IMR-90 (cell line): ENCODE results near the gene KLF17. TPM values are rescaled to one million over a fixed set of nuclear protein-coding genes. Genes with fewer than 3 reads are reported as not detected.

Experiments
- ATAC-seq: fragments of 200-7000 bp; cut with Tn5 transposase; 2 replicates; pipeline ENCODE4 v1.9.1; 2020; ENCODE audit warnings: low read depth, mild to moderate bottlenecking, moderate library complexity
- BruUV-seq: library from RNA; stranded (reverse); fragments of 400-500 nt; replicated peaks from 2 replicates; lab custom pipeline; 2021; lab: Mats Ljungman, UMichigan
- CTCF ChIA-PET: fragments of 300-600 bp; formaldehyde crosslinking; extraction: SDS; loops from one replicate; lab custom pipeline; 2021; ENCODE audit warnings: antibody characterized with exemption; lab: Yijun Ruan, JAX
- POLR2A ChIA-PET: fragments of 300-600 bp; sonication (Branson Sonifier 250); formaldehyde crosslinking; loops from one replicate; lab custom pipeline; 2022; ENCODE audit warnings: antibody characterized with exemption; ENCODE audit not compliant: unreplicated experiment; lab: Charles Lee
- DNase-seq: peaks from one replicate; pipeline ENCODE4 v3.0.0; 2013
- H2AFZ ChIP-seq: replicated peaks from 2 replicates; pipeline ENCODE3; 2013; ENCODE audit warnings: low read length, mild to moderate bottlenecking; ENCODE audit not compliant: poor library complexity
- H2AK5ac ChIP-seq: 2 replicates; pipeline ENCODE4 v1.6.1; 2013; ENCODE audit warnings: low read depth, low read length, inconsistent platforms
- H2AK9ac ChIP-seq: replicated peaks from 2 replicates; pipeline ENCODE3; 2013; ENCODE audit warnings: mild to moderate bottlenecking, low read depth, low read length, moderate library complexity; ENCODE audit not compliant: poor library complexity
- H2BK120ac ChIP-seq: 2 replicates; pipeline ENCODE4 v1.6.1; 2013; ENCODE audit warnings: low read depth, low read length, inconsistent platforms
- H2BK15ac ChIP-seq: 3 replicates; pipeline ENCODE4 v1.6.1; 2013; ENCODE audit warnings: low read depth, low read length, inconsistent platforms
- H2BK20ac ChIP-seq: 2 replicates; pipeline ENCODE4 v1.6.1; 2013; ENCODE audit warnings: low read depth, mild to moderate bottlenecking, inconsistent platforms, low read length, moderate library complexity
- H2BK5ac ChIP-seq: 2 replicates; pipeline ENCODE4 v1.6.1; 2013; ENCODE audit warnings: mild to moderate bottlenecking, low read depth, low read length, inconsistent platforms; ENCODE audit not compliant: poor library complexity, severe bottlenecking
- H3K14ac ChIP-seq: replicated peaks from 2 replicates; pipeline ENCODE4 v1.6.1; 2013; ENCODE audit warnings: low read depth, low read length, inconsistent platforms
- H3K18ac ChIP-seq: 2 replicates; pipeline ENCODE4 v1.6.1; 2013; ENCODE audit warnings: low read depth, low read length, control low read depth
- H3K23ac ChIP-seq: 2 replicates; pipeline ENCODE4 v1.6.1; 2013; ENCODE audit warnings: low read depth, low read length, inconsistent platforms
- H3K27ac ChIP-seq: 2 replicates; pipeline ENCODE4 v1.5.1; 2013; ENCODE audit warnings: mild to moderate bottlenecking, control low read depth, low read length; ENCODE audit not compliant: insufficient read depth
- H3K27me3 ChIP-seq: 2 replicates; pipeline ENCODE4 v1.6.1; 2013; ENCODE audit warnings: low read length; ENCODE audit not compliant: control insufficient read depth, insufficient read depth
- H3K36me3 ChIP-seq: 2 replicates; pipeline ENCODE4 v1.6.1; 2013; ENCODE audit warnings: low read length, mixed read lengths; ENCODE audit not compliant: control insufficient read depth, insufficient read depth
- H3K4ac ChIP-seq: 2 replicates; pipeline ENCODE4 v1.6.1; 2013; ENCODE audit warnings: low read depth, low read length, inconsistent platforms
- H3K4me1 ChIP-seq: 2 replicates; pipeline ENCODE4 v1.6.1; 2013; ENCODE audit warnings: low read length, mixed read lengths; ENCODE audit not compliant: control insufficient read depth, insufficient read depth
- H3K4me2 ChIP-seq: 2 replicates; pipeline ENCODE4 v1.6.1; 2013; ENCODE audit warnings: low read depth, mild to moderate bottlenecking, control low read depth, low read length, moderate library complexity
- H3K4me3 ChIP-seq: 2 replicates; pipeline ENCODE4 v1.5.1; 2013; ENCODE audit warnings: low read depth, mild to moderate bottlenecking, control low read depth, low read length, moderate library complexity; ENCODE audit not compliant: insufficient read depth
- H3K56ac ChIP-seq: 2 replicates; pipeline ENCODE4 v1.6.1; 2013; ENCODE audit warnings: low read length, inconsistent platforms; ENCODE audit not compliant: insufficient read depth; ENCODE audit errors: extremely low read depth
- H3K79me1 ChIP-seq, 2 experiments: 2 replicates each; pipeline ENCODE4 v1.6.1; 2013; ENCODE audit warnings: low read length in 2 of 2, inconsistent platforms in 1 of 2, low read depth in 1 of 2
- H3K9ac ChIP-seq: 2 replicates; pipeline ENCODE4 v1.6.1; 2013; ENCODE audit warnings: low read depth, low read length, control low read depth
- H3K9me1 ChIP-seq: 2 replicates; pipeline ENCODE4 v1.6.1; 2013; ENCODE audit warnings: low read length, inconsistent platforms; ENCODE audit not compliant: insufficient read depth
- H3K9me3 ChIP-seq: 2 replicates; pipeline ENCODE4 v1.6.1; 2013; ENCODE audit warnings: low read length; ENCODE audit not compliant: control insufficient read depth, insufficient read depth
- H4K20me1 ChIP-seq: 2 replicates; pipeline ENCODE4 v1.6.1; 2013; ENCODE audit warnings: low read length, inconsistent platforms; ENCODE audit not compliant: insufficient read depth
- H4K5ac ChIP-seq: 2 replicates; pipeline ENCODE4 v1.6.1; 2013; ENCODE audit warnings: mild to moderate bottlenecking, low read depth, low read length, control low read depth
- H4K8ac ChIP-seq, 2 experiments: 2 replicates each; pipeline ENCODE4 v1.6.1; 2013; ENCODE audit warnings: low read depth in 2 of 2, low read length in 2 of 2, control low read depth in 1 of 2, inconsistent platforms in 1 of 2
- H4K91ac ChIP-seq: 2 replicates; pipeline ENCODE4 v1.6.1; 2013; ENCODE audit warnings: low read depth, low read length, inconsistent platforms; ENCODE audit not compliant: insufficient read depth
- BHLHE40 ChIP-seq: fragments of 150-350 bp; IDR thresholded peaks from 2 replicates; pipeline ENCODE4 v1.6.1; 2016; ENCODE audit warnings: mild to moderate bottlenecking, low read depth, low read length
- CEBPB ChIP-seq: IDR thresholded peaks from 2 replicates; pipeline ENCODE4 v1.6.1; 2012; ENCODE audit warnings: low read depth, low read length, improper control_type of control experiment
- CHD1 ChIP-seq: IDR thresholded peaks from 2 replicates; pipeline ENCODE4 v1.6.1; 2012; ENCODE audit warnings: low read depth, low read length, improper control_type of control experiment
- FOS ChIP-seq: fragments of 150-350 bp; IDR thresholded peaks from 2 replicates; pipeline ENCODE4 v1.6.1; 2016; ENCODE audit warnings: low read depth, low read length
- MAFK ChIP-seq: IDR thresholded peaks from 2 replicates; pipeline ENCODE4 v1.6.1; 2012; ENCODE audit warnings: low read depth, low read length, improper control_type of control experiment
- MAZ ChIP-seq: IDR thresholded peaks from 2 replicates; pipeline ENCODE4 v1.6.1; 2012; ENCODE audit warnings: low read depth, mild to moderate bottlenecking, low read length, improper control_type of control experiment, moderate library complexity, borderline replicate concordance
- MXI1 ChIP-seq: IDR thresholded peaks from 2 replicates; pipeline ENCODE4 v1.6.1; 2012; ENCODE audit warnings: low read depth, mild to moderate bottlenecking, low read length, moderate library complexity, borderline replicate concordance
- RFX5 ChIP-seq: IDR thresholded peaks from 2 replicates; pipeline ENCODE4 v1.8.0; 2012; ENCODE audit warnings: low read depth, mild to moderate bottlenecking, low read length, moderate library complexity
- SMC3 ChIP-seq: fragments of 150-350 bp; IDR thresholded peaks from 2 replicates; pipeline ENCODE4 v1.6.1; 2016; ENCODE audit warnings: low read depth, mild to moderate bottlenecking, antibody characterized with exemption, low read length, moderate library complexity
- WGBS, 2 experiments: methylation state at CpG; one replicate each; pipeline versions ENCODE4 v1.1.5 to v1.1.7; 2013; ENCODE audit warnings: missing lambda C conversion rate in 2 of 2; ENCODE audit not compliant: insufficient read length in 1 of 2; ENCODE audit errors: extremely low coverage in 2 of 2; 5-methylcytosine and 5-hydroxymethylcytosine counted together
- dilution Hi-C: fragments of 300-500 bp; cut with HindIII; formaldehyde crosslinking; loops from one replicate; pipeline ENCODE4 v1.14.3; 2018; ENCODE audit warnings: low sequenced_read_pairs; ENCODE audit not compliant: unreplicated experiment
- in situ Hi-C: fragments of 300-500 bp; cut with MboI; formaldehyde crosslinking; loops from 3 replicates; pipeline ENCODE4 v1.14.3; 2019; ENCODE audit warnings: low sequenced_read_pairs, inconsistent platforms, mixed read lengths
- intact Hi-C: fragments of 100-400 bp; cut with micrococcal nuclease; formaldehyde crosslinking; loops from 2 replicates; pipeline ENCODE4 v1.10.0; 2022
- polyA plus RNA-seq, 3 experiments: library from polyadenylated mRNA; depleted of rRNA; stranded (reverse); fragments of >200 nt; gene quantifications; 2 replicates each; pipeline ENCODE4 v1.2.3, GENCODE V29; 2012; ENCODE audit warnings: low replicate concordance in 1 of 3
- total RNA-seq: library from RNA; depleted of rRNA; stranded (reverse); fragments of >200 nt; gene quantifications from 2 replicates; pipeline ENCODE4 v1.2.3, GENCODE V29; 2012
- TF ChIP-seq, protein P1 (sequence below): conservative IDR thresholded peaks from 2 replicates; pipeline ENCODE4 v1.5.1; 2012; ENCODE audit warnings: mild to moderate bottlenecking, low read depth, low read length, improper control_type of control experiment
- TF ChIP-seq, protein P2 (sequence below): fragments of 150-350 bp; IDR thresholded peaks from 2 replicates; pipeline ENCODE4 v1.6.1; 2017; ENCODE audit warnings: mild to moderate bottlenecking, antibody characterized with exemption, low read length, low read depth
- TF ChIP-seq, protein P3 (sequence below): fragments of 150-350 bp; IDR thresholded peaks from 2 replicates; pipeline ENCODE4 v1.6.1; 2016; ENCODE audit warnings: low read depth, mild to moderate bottlenecking, low read length, moderate library complexity, borderline replicate concordance

Gene KLF17
- total and polyA plus RNA-seq, 2 of the 4 experiments (the other 2 are of a cell fraction): 0.17 to 0.36 TPM

DNA sequence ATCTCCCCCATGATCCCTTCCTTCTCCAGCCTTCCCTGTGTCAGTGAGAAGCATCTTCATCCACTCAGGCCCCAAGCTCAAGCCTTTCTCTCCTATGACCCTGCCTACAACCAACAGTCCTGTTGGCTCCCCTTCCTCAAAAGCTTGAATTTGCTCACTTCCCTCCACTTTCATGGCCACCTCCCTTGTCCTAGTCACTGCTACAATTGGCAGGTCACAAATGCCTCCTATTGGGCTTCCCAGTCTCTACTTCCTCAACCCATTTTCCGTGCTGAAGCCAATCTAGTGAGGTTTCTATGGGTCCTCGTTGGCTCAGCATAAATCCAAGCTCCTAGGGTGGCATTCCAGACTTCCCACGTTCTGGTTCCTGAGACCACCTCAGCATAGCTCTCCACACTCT is 47.2 kb upstream of the KLF17 start:
- no peaks in the 10 kb centered on the region for H3K27me3 ChIP-seq
- no peaks in the 10 kb centered on the region for H3K9me3 ChIP-seq
- peak overlapping the region; percentile 70 for H2AK5ac ChIP-seq
- H2BK5ac ChIP-seq: peak overlapping the region; percentile 24
- peaks cover 13% of the 10 kb centered on the region for H3K4me1 ChIP-seq
- peak overlapping the region; percentile 73 for H2BK120ac ChIP-seq
- H3K4me3 ChIP-seq: no peak overlapping the region
- no peak for ATAC-seq
- dilution Hi-C loops (no loop called here), in situ Hi-C loops (no loop called here), intact Hi-C loops (no loop called here)
- peak overlapping the region; percentile 45 for H2AK9ac ChIP-seq
- TF ChIP-seq, protein P1, sequence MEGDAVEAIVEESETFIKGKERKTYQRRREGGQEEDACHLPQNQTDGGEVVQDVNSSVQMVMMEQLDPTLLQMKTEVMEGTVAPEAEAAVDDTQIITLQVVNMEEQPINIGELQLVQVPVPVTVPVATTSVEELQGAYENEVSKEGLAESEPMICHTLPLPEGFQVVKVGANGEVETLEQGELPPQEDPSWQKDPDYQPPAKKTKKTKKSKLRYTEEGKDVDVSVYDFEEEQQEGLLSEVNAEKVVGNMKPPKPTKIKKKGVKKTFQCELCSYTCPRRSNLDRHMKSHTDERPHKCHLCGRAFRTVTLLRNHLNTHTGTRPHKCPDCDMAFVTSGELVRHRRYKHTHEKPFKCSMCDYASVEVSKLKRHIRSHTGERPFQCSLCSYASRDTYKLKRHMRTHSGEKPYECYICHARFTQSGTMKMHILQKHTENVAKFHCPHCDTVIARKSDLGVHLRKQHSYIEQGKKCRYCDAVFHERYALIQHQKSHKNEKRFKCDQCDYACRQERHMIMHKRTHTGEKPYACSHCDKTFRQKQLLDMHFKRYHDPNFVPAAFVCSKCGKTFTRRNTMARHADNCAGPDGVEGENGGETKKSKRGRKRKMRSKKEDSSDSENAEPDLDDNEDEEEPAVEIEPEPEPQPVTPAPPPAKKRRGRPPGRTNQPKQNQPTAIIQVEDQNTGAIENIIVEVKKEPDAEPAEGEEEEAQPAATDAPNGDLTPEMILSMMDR: no peak
- no peak for TF ChIP-seq MAZ
- no peak for TF ChIP-seq FOS
- TF ChIP-seq, protein P2, sequence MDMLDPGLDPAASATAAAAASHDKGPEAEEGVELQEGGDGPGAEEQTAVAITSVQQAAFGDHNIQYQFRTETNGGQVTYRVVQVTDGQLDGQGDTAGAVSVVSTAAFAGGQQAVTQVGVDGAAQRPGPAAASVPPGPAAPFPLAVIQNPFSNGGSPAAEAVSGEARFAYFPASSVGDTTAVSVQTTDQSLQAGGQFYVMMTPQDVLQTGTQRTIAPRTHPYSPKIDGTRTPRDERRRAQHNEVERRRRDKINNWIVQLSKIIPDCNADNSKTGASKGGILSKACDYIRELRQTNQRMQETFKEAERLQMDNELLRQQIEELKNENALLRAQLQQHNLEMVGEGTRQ: no peak
- TF ChIP-seq MXI1: no peak
- no peak for TF ChIP-seq CEBPB
- no peak for TF ChIP-seq CHD1
- TF ChIP-seq RFX5: no peak
- no peak for TF ChIP-seq MAFK
- TF ChIP-seq, protein P3, sequence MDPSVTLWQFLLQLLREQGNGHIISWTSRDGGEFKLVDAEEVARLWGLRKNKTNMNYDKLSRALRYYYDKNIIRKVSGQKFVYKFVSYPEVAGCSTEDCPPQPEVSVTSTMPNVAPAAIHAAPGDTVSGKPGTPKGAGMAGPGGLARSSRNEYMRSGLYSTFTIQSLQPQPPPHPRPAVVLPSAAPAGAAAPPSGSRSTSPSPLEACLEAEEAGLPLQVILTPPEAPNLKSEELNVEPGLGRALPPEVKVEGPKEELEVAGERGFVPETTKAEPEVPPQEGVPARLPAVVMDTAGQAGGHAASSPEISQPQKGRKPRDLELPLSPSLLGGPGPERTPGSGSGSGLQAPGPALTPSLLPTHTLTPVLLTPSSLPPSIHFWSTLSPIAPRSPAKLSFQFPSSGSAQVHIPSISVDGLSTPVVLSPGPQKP: no peak
- TF ChIP-seq BHLHE40: no peak
- TF ChIP-seq SMC3: no peak
- peak overlapping the region; percentile 44; the same call in 2 of the 3 replicates for H2BK15ac ChIP-seq
- H4K8ac ChIP-seq: no peak overlapping the region
- no peak for DNase-seq
- H3K27ac ChIP-seq: no peak overlapping the region
- no peaks in the 10 kb centered on the region for H4K20me1 ChIP-seq
- ChIA-PET POLR2A (no interaction called here), CTCF (interaction anchor here (0.5 to 0.6 kb wide), 2 partner anchors 9 to 29 kb away, joined by 3 to 4 read pairs; no protein-coding TSS in a partner anchor)
- no peak overlapping the region for H3K4me2 ChIP-seq
- H4K5ac ChIP-seq: no peak overlapping the region
- H3K14ac ChIP-seq: peak overlapping the region; percentile 67; the same call in 1 of the 2 replicates
- no TSS peak for BruUV-seq
- peak overlapping the region; percentile 60 for H3K4ac ChIP-seq
- H3K79me1 ChIP-seq: no peaks in the 10 kb centered on the region
- peaks cover 7% of the 10 kb centered on the region; the same call in 1 of the 2 replicates for H3K9me1 ChIP-seq
- H4K91ac ChIP-seq: no peak overlapping the region
- H2AFZ ChIP-seq: no peak overlapping the region
- peak overlapping the region; percentile 22 for H2BK20ac ChIP-seq
- H3K36me3 ChIP-seq: no peaks in the 10 kb centered on the region
- no peak overlapping the region for H3K23ac ChIP-seq
- H3K18ac ChIP-seq: no peak overlapping the region
- no peak overlapping the region for H3K56ac ChIP-seq
- no peak overlapping the region for H3K9ac ChIP-seq
- WGBS, 2 experiments: 68% methylated on average over 3 of the region's 3 CpGs; no CpG with 5 or more reads in 1 of the 2 experiments
